MM.1S (cell line): ENCODE measurements around the gene EVI5L.

ENCODE experiments used
- CTCF ChIP-seq: fragments of 300-600 bp; sonication (generic); IDR thresholded peaks from 2 replicates; pipeline ENCODE4 v1.5.1; 2016; ENCODE audit warnings: antibody characterized with exemption, low read length, mixed read lengths
- EZH2phosphoT487 ChIP-seq: fragments of 300-600 bp; sonication (generic); IDR thresholded peaks from 2 replicates; pipeline ENCODE4 v1.6.1; 2018; ENCODE audit warnings: antibody characterized with exemption, low read length

GRCh38 chr19:7784856-7785255 is 45.2 kb upstream of the EVI5L start:
- TF ChIP-seq CTCF (no peak), EZH2phosphoT487 (no peak)
